HepG2 (cell line): ENCODE data around the gene CDK17. TPM values are rescaled to one million over a fixed set of nuclear protein-coding genes. Genes with fewer than 3 reads are reported as not detected.

ENCODE experiments used
- ATAC-seq: fragments of 200-7000 bp; cut with Tn5 transposase; 3 replicates; pipeline ENCODE4 v1.9.1; 2020; ENCODE audit warnings: mild to moderate bottlenecking, moderate library complexity
- BruUV-seq: library from RNA; stranded (reverse); fragments of 400-500 nt; replicated peaks from 2 replicates; lab custom pipeline; 2021; lab: Mats Ljungman, UMichigan
- CTCF ChIA-PET: fragments of 300-600 bp; formaldehyde crosslinking; extraction: SDS; loops from one replicate; lab custom pipeline; 2021; ENCODE audit warnings: low total read pairs, inconsistent platforms, low intra/inter-chr PET ratio; lab: Yijun Ruan, JAX
- POLR2A ChIA-PET: fragments of 350-600 bp; sonication (Branson Sonifier 250); formaldehyde crosslinking; loops from one replicate; lab custom pipeline; 2020; ENCODE audit warnings: antibody characterized with exemption, inconsistent platforms; lab: Yijun Ruan, JAX
- DNase-seq: peaks from one replicate; pipeline ENCODE4 v3.0.0-alpha.2; 2015; ENCODE audit warnings: low spot score
- FAIRE-seq: peaks from 3 replicates; lab custom pipeline; 2011; peaks lifted over from hg19 to GRCh38; lab: Jason Lieb, UNC
- H2AFZ ChIP-seq: one replicate; pipeline ENCODE4 v1.6.1; 2011; ENCODE audit warnings: low read length, inconsistent platforms
- H3K27ac ChIP-seq: fragments of 300-600 bp; 3 replicates; pipeline ENCODE4 v1.8.0; 2011; ENCODE audit warnings: mixed run types, mild to moderate bottlenecking, mixed read lengths, low read length, inconsistent platforms; ENCODE audit not compliant: insufficient read depth; ENCODE audit errors: extremely low read length
- H3K27me3 ChIP-seq, 2 experiments: fragments of 200-600 bp in 1 of 2; 2 replicates in 1 of 2; 3 replicates in 1 of 2; pipeline versions ENCODE4 v1.6.0 to v1.8.0; 2011; ENCODE audit warnings: low read length in 2 of 2, mild to moderate bottlenecking in 2 of 2, moderate library complexity in 2 of 2, inconsistent platforms in 1 of 2; ENCODE audit not compliant: insufficient read depth in 2 of 2, control insufficient read depth in 1 of 2
- H3K36me3 ChIP-seq, 2 experiments: fragments of 200-600 bp in 1 of 2; replicated peaks in 1 of 2; 2 replicates in 1 of 2; 3 replicates in 1 of 2; pipeline versions ENCODE4 v1.5.1 to v1.8.0; 2011; ENCODE audit warnings: low read length in 2 of 2, inconsistent platforms in 1 of 2; ENCODE audit not compliant: insufficient read depth in 2 of 2, control insufficient read depth in 1 of 2
- H3K4me1 ChIP-seq: 2 replicates; pipeline ENCODE4 v1.5.1; 2012; ENCODE audit warnings: low read length, inconsistent platforms; ENCODE audit not compliant: insufficient read depth
- H3K4me2 ChIP-seq: 2 replicates; pipeline ENCODE4 v1.6.0; 2011; ENCODE audit warnings: low read depth, low read length, inconsistent platforms
- H3K4me3 ChIP-seq, 3 experiments: fragments of 200-600 bp in 1 of 3; sonication (generic), shearing (Covaris generic) in 1 of 3; replicated peaks in 1 of 3; 2 replicates each; pipeline ENCODE4 v1.5.1; 2011 to 2016; ENCODE audit warnings: low read length in 3 of 3, inconsistent platforms in 2 of 3, low read depth in 2 of 3, mild to moderate bottlenecking in 2 of 3, control low read depth in 1 of 3, mixed read lengths in 1 of 3; ENCODE audit not compliant: insufficient read depth in 1 of 3
- H3K79me2 ChIP-seq: one replicate; pipeline ENCODE4 v1.6.1; 2011; ENCODE audit warnings: low read length, inconsistent platforms; ENCODE audit not compliant: insufficient read depth
- H3K9ac ChIP-seq: 2 replicates; pipeline ENCODE4 v1.6.0; 2011; ENCODE audit warnings: mild to moderate bottlenecking, low read depth, low read length, inconsistent platforms; ENCODE audit not compliant: insufficient read depth
- H3K9me3 ChIP-seq: 2 replicates; pipeline ENCODE4 v1.5.1; 2012; ENCODE audit warnings: mild to moderate bottlenecking, low read length
- H4K20me1 ChIP-seq: 2 replicates; pipeline ENCODE4 v1.6.0; 2011; ENCODE audit warnings: inconsistent platforms, mild to moderate bottlenecking, low read length, moderate library complexity; ENCODE audit not compliant: insufficient read depth
- PHB2 ChIP-seq: fragments of 450-650 bp; IDR thresholded peaks from 2 replicates; pipeline ENCODE4 v1.6.1; 2018; ENCODE audit not compliant: partially characterized antibody
- THYN1 ChIP-seq: sonication (generic); formaldehyde crosslinking; IDR thresholded peaks from 2 replicates; pipeline ENCODE4 v1.8.1; 2023; ENCODE audit warnings: low read depth, mild to moderate bottlenecking, moderate library complexity, missing genetic modification reagents, borderline replicate concordance
- ZNF746 ChIP-seq: sonication (generic); formaldehyde crosslinking; IDR thresholded peaks from 2 replicates; pipeline ENCODE4 v1.8.0; 2022; ENCODE audit warnings: mild to moderate bottlenecking, missing genetic modification reagents
- ZNF749 ChIP-seq: sonication (generic); formaldehyde crosslinking; IDR thresholded peaks from 2 replicates; pipeline ENCODE4 v1.8.0; 2022; ENCODE audit warnings: mild to moderate bottlenecking, missing genetic modification reagents, moderate library complexity, borderline replicate concordance
- WGBS: methylation state at CpG from one replicate; pipeline ENCODE4 v1.1.6; 2017; ENCODE audit warnings: low lambda C conversion rate; 5-methylcytosine and 5-hydroxymethylcytosine counted together
- in situ Hi-C: cut with HindIII; loops from 2 replicates; pipeline ENCODE4 v1.10.0; 2017; ENCODE audit warnings: low pct_unique_long_range_greater_than_20kb; ENCODE audit not compliant: extremely low pct_ligation_motif_present
- intact Hi-C: fragments of 100-400 bp; cut with micrococcal nuclease; formaldehyde crosslinking; loops from one replicate; pipeline ENCODE4 v1.10.0; 2022; ENCODE audit not compliant: unreplicated experiment
- polyA plus RNA-seq, 8 experiments: library from polyadenylated mRNA; depleted of rRNA in 3 of 8; stranded (reverse) in 7 of 8; unstranded in 1 of 8; fragments of >200 nt; fragmentation: Illumina TruSeq in 4 of 8; extraction: Trizol in 4 of 8; gene quantifications; 2 replicates each; pipeline versions ENCODE4 v1.2.1 to v1.2.3, GENCODE V29; 2011 to 2016; ENCODE audit warnings: low read depth in 4 of 8, missing spikeins in 1 of 8, mixed read lengths in 1 of 8; ENCODE audit not compliant: insufficient read depth in 1 of 8
- total RNA-seq, 5 experiments: library from RNA; depleted of rRNA; stranded (reverse); fragments of >200 nt; fragmentation: Illumina TruSeq; extraction: Trizol; gene quantifications; 2 replicates each; pipeline ENCODE4 v1.2.3, GENCODE V29; 2016; ENCODE audit warnings: low read depth in 1 of 5
- TF ChIP-seq, protein P1 (sequence below), 2 experiments: fragments of 450-650 bp in 1 of 2; sonication (generic) in 1 of 2; formaldehyde crosslinking in 1 of 2; IDR thresholded peaks; 2 replicates each; pipeline versions ENCODE4 v1.6.1 to v1.8.0; 2016 to 2022; ENCODE audit warnings: antibody characterized with exemption in 1 of 2, mild to moderate bottlenecking in 1 of 2, missing genetic modification reagents in 1 of 2

The CDK17 gene
- total and polyA plus RNA-seq, 2 of the 13 experiments (the other 11 are each of a cell fraction or from before 2014, with no cell fraction given), result 9.9 to 22.3 TPM

DNA sequence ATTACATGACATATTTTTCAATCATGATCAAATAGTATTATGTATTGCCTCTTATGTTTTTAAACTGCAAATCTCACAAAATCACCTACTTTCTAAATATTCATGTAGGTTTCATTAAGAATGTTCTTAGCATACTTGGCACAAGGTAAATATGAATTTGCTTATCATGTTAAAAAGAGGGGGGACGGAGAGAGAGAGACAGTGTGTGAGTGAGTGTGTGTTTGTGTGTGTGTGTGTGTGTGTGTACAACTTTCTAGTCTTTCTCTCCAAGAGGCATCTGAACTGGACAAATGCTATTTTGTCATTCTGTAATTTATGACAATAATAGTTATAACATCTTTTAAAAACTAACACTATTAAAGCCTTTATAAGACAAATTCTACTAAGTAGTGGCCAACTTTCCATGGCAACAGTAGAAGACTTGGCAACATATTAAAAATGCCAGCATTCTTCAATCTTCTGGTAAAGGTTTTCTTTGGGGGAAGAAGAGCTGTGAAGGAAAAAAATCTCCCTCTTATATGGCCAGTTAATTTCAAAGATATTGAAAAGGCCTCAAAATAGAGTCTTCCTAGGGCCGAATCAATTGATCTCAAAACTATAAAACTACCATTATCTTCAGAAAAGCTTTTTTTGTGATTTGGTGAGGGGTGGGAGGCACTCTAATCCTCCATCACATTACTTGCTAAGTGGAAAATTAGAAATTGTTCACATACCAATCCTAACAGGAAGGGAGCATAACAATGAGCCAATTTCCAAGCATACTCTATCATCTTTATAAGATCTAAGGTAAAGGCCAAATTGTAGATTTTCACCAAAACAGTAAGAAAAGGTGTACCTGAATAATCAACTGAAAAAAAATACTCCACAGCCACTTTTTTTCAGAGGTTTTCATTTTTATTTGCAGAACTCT is 28.2 kb downstream of the CDK17 start (continued):
- TF ChIP-seq THYN1 (CRISPR knock-in tag), result no peak

DNA sequence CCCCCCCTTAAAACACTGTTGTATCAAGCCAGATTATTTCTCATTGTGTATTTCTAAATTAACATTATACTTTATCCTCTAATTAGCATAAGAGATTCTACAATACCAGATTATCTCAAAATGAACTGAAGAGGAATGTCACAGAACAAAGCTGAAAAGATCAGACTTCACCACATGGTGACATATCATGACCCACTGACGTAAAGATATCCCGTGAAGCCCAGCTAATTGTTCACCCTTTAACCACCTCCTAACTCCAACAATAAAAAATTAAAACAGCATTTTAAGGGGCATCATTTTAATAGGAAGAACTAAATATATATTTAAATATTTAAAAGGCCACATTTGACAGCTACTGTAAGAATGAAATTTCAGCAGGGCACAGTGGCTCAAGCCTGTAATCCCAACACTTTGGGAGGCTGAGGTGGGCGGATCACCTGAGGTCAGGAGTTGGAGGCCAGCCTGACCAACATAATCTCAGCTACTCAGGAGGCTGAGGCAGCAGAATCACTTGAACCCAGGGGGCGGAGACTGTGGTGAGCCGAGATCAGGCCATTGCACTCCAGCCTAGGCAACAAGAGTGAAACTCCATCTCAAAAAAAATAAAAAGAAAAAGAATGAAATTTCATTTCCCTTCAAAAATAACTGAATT is 29.0 kb downstream of the CDK17 start:
- FAIRE-seq, result no peak
- DNase-seq, result no peak
- Histone ChIP-seq H3K9ac (no peak overlapping the region), H3K36me3 (no peaks in the 10 kb centered on the region), H3K4me1 (0 out of 2 replicates have a peak, but pooled peaks cover 5% of the 10 kb centered on the region), H3K9me3 (no peaks in the 10 kb centered on the region), H3K4me2 (no peak overlapping the region), H3K27me3 (no peaks in the 10 kb centered on the region), H4K20me1 (peaks cover 5% of the 10 kb centered on the region; the same call in 1 of the 2 replicates), H2AFZ (no peak overlapping the region), H3K4me3 (no peak overlapping the region), H3K27ac (no peak overlapping the region), H3K79me2 (peaks cover 60% of the 10 kb centered on the region)
- intact Hi-C loops, result no loop called here
- TF ChIP-seq ZNF746 (CRISPR knock-in tag), result no peak
- no peak for TF ChIP-seq PHB2
- TF ChIP-seq, protein P1, sequence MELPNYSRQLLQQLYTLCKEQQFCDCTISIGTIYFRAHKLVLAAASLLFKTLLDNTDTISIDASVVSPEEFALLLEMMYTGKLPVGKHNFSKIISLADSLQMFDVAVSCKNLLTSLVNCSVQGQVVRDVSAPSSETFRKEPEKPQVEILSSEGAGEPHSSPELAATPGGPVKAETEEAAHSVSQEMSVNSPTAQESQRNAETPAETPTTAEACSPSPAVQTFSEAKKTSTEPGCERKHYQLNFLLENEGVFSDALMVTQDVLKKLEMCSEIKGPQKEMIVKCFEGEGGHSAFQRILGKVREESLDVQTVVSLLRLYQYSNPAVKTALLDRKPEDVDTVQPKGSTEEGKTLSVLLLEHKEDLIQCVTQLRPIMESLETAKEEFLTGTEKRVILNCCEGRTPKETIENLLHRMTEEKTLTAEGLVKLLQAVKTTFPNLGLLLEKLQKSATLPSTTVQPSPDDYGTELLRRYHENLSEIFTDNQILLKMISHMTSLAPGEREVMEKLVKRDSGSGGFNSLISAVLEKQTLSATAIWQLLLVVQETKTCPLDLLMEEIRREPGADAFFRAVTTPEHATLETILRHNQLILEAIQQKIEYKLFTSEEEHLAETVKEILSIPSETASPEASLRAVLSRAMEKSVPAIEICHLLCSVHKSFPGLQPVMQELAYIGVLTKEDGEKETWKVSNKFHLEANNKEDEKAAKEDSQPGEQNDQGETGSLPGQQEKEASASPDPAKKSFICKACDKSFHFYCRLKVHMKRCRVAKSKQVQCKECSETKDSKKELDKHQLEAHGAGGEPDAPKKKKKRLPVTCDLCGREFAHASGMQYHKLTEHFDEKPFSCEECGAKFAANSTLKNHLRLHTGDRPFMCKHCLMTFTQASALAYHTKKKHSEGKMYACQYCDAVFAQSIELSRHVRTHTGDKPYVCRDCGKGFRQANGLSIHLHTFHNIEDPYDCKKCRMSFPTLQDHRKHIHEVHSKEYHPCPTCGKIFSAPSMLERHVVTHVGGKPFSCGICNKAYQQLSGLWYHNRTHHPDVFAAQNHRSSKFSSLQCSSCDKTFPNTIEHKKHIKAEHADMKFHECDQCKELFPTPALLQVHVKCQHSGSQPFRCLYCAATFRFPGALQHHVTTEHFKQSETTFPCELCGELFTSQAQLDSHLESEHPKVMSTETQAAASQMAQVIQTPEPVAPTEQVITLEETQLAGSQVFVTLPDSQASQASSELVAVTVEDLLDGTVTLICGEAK (IDR thresholded peaks at IDR 0.05), result no peak
- TF ChIP-seq, protein P1 (CRISPR knock-in tag; IDR thresholded peaks at IDR 0.05), result no peak
- no peak for TF ChIP-seq ZNF749 (CRISPR knock-in tag)
- in situ Hi-C loops, result no loop called here
- ATAC-seq, result no peak
- ChIA-PET POLR2A (no interaction called here), CTCF (no interaction called here)
- 95% methylated on average over 5 of the region's 5 CpGs for WGBS
- no TSS peak for BruUV-seq
